ENCODE data around the gene POLE4.

POLE4 gene

DNA sequence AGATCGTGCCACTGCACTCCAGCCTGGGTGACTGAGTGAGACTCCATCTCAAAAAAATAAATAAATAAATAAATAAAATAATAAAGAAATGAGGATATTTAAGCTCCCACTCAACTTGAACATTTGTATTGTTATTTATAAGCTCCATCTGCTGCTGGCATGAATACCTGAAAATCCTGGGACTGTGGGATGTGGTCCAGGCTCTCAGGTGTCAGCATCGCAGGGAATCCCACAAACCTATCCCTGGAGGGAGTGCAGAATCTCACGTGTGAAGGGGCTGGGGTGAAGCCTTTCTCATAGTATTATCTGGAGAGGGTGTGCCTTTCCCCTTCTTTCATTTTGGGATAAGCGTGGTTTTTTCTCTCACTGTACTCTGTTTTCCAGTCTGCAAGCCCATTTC is 47.4 kb upstream of the POLE4 start (continued):
- TF ChIP-seq ZNF280C (tag by site-specific recombination; IDR thresholded peaks at IDR 0.05) (no peak), ZNF830 (tag by site-specific recombination; IDR thresholded peaks at IDR 0.05; ENCODE audit: low read depth) (no peak), ZNF654 (tag by site-specific recombination; IDR thresholded peaks at IDR 0.05; ENCODE audit: low read depth) (no peak), KLF16 (tag by site-specific recombination; IDR thresholded peaks at IDR 0.05) (no peak), ZNF544 (tag by site-specific recombination; IDR thresholded peaks at IDR 0.05) (no peak)
- TF ChIP-seq, protein P1, sequence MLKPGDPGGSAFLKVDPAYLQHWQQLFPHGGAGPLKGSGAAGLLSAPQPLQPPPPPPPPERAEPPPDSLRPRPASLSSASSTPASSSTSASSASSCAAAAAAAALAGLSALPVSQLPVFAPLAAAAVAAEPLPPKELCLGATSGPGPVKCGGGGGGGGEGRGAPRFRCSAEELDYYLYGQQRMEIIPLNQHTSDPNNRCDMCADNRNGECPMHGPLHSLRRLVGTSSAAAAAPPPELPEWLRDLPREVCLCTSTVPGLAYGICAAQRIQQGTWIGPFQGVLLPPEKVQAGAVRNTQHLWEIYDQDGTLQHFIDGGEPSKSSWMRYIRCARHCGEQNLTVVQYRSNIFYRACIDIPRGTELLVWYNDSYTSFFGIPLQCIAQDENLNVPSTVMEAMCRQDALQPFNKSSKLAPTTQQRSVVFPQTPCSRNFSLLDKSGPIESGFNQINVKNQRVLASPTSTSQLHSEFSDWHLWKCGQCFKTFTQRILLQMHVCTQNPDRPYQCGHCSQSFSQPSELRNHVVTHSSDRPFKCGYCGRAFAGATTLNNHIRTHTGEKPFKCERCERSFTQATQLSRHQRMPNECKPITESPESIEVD (tag by site-specific recombination; IDR thresholded peaks at IDR 0.05) = no peak

- Histone ChIP-seq H3K4me1 (ENCODE audit: control insufficient read depth, insufficient read depth, low read length) (no peaks in the 10 kb centered on the region), H3K27ac (ENCODE audit: extremely low read depth, low read depth, low read length) (no peak overlapping the region), H3K9me3 (ENCODE audit: control insufficient read depth, insufficient read depth, low read depth, low read length) (no peaks in the 10 kb centered on the region), H3K36me3 (ENCODE audit: control insufficient read depth in 2 of 2, insufficient read depth in 1 of 2, low read length in 2 of 2) (no peaks in the 10 kb centered on the region), H3K4me3 (ENCODE audit: low read depth, low read length) (no peak overlapping the region)
- no peak for TF ChIP-seq ZNF530 (tag by site-specific recombination; IDR thresholded peaks at IDR 0.05; ENCODE audit: low read depth)
- no peak for TF ChIP-seq ZNF48 (tag by site-specific recombination; IDR thresholded peaks at IDR 0.05)
- TF ChIP-seq ZNF510 (tag by site-specific recombination; IDR thresholded peaks at IDR 0.05; ENCODE audit: insufficient replicate concordance) = no peak
- TF ChIP-seq ZNF433 (tag by site-specific recombination; IDR thresholded peaks at IDR 0.05; ENCODE audit: low read depth) = no peak
- TF ChIP-seq, protein P2, sequence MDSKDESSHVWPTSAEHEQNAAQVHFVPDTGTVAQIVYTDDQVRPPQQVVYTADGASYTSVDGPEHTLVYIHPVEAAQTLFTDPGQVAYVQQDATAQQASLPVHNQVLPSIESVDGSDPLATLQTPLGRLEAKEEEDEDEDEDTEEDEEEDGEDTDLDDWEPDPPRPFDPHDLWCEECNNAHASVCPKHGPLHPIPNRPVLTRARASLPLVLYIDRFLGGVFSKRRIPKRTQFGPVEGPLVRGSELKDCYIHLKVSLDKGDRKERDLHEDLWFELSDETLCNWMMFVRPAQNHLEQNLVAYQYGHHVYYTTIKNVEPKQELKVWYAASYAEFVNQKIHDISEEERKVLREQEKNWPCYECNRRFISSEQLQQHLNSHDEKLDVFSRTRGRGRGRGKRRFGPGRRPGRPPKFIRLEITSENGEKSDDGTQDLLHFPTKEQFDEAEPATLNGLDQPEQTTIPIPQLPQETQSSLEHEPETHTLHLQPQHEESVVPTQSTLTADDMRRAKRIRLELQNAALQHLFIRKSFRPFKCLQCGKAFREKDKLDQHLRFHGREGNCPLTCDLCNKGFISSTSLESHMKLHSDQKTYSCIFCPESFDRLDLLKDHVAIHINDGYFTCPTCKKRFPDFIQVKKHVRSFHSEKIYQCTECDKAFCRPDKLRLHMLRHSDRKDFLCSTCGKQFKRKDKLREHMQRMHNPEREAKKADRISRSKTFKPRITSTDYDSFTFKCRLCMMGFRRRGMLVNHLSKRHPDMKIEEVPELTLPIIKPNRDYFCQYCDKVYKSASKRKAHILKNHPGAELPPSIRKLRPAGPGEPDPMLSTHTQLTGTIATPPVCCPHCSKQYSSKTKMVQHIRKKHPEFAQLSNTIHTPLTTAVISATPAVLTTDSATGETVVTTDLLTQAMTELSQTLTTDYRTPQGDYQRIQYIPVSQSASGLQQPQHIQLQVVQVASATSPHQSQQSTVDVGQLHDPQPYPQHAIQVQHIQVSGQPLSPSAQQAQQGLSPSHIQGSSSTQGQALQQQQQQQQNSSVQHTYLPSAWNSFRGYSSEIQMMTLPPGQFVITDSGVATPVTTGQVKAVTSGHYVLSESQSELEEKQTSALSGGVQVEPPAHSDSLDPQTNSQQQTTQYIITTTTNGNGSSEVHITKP (tag by site-specific recombination; IDR thresholded peaks at IDR 0.05) = no peak
- TF ChIP-seq ZNF404 (tag by site-specific recombination; IDR thresholded peaks at IDR 0.05) = no peak
- no peak for TF ChIP-seq ZNF10 (tag by site-specific recombination; IDR thresholded peaks at IDR 0.05)
- no peak for TF ChIP-seq SP3 (tag by site-specific recombination; IDR thresholded peaks at IDR 0.05)
- TF ChIP-seq, protein P3, sequence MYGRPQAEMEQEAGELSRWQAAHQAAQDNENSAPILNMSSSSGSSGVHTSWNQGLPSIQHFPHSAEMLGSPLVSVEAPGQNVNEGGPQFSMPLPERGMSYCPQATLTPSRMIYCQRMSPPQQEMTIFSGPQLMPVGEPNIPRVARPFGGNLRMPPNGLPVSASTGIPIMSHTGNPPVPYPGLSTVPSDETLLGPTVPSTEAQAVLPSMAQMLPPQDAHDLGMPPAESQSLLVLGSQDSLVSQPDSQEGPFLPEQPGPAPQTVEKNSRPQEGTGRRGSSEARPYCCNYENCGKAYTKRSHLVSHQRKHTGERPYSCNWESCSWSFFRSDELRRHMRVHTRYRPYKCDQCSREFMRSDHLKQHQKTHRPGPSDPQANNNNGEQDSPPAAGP (tag by site-specific recombination; IDR thresholded peaks at IDR 0.05) = no peak
- TF ChIP-seq OVOL3 (tag by site-specific recombination; IDR thresholded peaks at IDR 0.05) = no peak
- TF ChIP-seq ZNF19 (tag by site-specific recombination; IDR thresholded peaks at IDR 0.05; ENCODE audit: low read depth) = no peak
- TF ChIP-seq ZNF692 (tag by site-specific recombination; IDR thresholded peaks at IDR 0.05) = no peak
- no peak for TF ChIP-seq ZNF155 (tag by site-specific recombination; IDR thresholded peaks at IDR 0.05)
- TF ChIP-seq ZNF776 (tag by site-specific recombination; IDR thresholded peaks at IDR 0.05; ENCODE audit: borderline replicate concordance) = no peak
- TF ChIP-seq ZNF292 (tag by site-specific recombination; IDR thresholded peaks at IDR 0.05; ENCODE audit: borderline replicate concordance, low read depth) = no peak
- TF ChIP-seq ZNF202 (tag by site-specific recombination; IDR thresholded peaks at IDR 0.05; ENCODE audit: borderline replicate concordance) = no peak
- TF ChIP-seq REPIN1 (tag by site-specific recombination; IDR thresholded peaks at IDR 0.05; ENCODE audit: low read depth) = no peak
- TF ChIP-seq ZNF639 (tag by site-specific recombination; IDR thresholded peaks at IDR 0.05) = no peak
- ChIA-PET POLR2A (no interaction called here), CTCF (interaction anchor here (0.6 to 1.2 kb wide), 4 partner anchors 109 to 693 kb away, joined by 3 to 7 read pairs (median 4); no protein-coding TSS in a partner anchor)
Observed at GRCh38 chr2:74915743-74916142, 42.7 kb upstream of the POLE4 start.

All from HEK293 (cell line).